Stimulated activated CD4-positive, alpha-beta T cell treated with anti-CD3 and anti-CD28 coated beads, Interleukin-12 subunit alpha, Interleukin-12 subunit beta, amount 100 ng/mL, for 48 hours (primary cell): Measurements from ENCODE around the gene TOM1.

Source experiments
- DNase-seq, 3 donors: peaks; one replicate each; pipeline ENCODE4 v3.0.0-alpha.2; 2020; ENCODE audit warnings: low read depth in 2 of 3, low spot score in 1 of 3

Gene TOM1

GRCh38 chr22:35299673-35300499 is at the start of gene TOM1:
TSS of gene TOM1 (plus strand) at chr22:35299894. CDS start at chr22:35299929, 35 bp downstream.
- DNase-seq = peak; percentile 88 to 96 (median 95)

DNA sequence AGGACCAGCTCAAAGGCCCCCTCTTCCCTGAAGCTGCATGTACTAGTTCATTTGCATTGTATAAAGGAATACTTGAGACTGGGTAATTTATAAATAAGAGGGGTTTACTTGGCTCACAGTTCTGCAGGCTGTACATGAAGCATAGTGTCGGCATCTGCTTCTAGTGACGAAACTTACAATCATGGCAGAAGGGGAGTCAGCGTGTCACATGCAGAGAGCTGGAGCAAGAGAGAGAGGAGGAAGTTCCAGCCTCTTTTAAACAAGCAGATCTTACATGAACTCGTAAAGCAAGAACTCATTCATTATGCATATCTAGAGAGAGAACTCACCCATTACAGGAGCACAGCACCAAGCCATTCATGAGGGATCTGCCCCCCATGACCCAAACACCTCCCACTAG is 49.5 kb upstream of the TOM1 start:
- DNase-seq = no peak

DNA sequence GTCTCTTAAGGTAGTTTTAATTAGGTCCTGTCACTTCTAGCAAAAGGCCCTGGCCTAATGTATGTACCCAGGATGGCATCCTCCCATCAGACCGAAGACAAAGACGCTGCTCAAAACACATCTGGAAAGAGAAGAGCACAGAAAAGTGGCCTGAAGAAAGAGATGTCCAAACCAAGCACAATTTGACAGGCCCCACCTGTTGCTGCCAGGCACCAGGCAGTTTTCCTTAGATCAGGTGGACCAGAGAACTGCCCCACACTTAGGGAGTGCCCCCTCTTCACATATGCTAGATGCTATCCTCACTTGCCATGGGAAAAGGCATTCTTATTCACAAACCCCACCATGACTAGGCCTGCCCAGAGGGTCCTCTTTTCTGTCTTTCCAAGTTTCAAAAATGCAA is 45.7 kb upstream of the TOM1 start:
- no peak for DNase-seq

DNA sequence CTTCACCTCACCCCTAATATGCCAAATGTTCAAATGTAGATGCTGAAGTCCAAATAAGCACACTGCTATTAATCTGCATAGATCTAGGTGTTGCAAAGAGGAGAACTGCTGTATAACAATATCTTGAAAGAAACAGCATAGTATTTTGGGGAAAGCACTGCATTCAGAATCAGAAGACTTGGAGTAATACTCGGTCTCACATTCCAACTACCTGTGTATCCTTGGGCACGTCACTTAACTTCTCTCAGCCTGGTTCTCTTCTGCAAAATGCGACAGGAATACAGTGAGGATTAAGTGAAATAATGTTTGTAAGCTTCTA is 42.7 kb upstream of the TOM1 start:
- DNase-seq = no peak

DNA sequence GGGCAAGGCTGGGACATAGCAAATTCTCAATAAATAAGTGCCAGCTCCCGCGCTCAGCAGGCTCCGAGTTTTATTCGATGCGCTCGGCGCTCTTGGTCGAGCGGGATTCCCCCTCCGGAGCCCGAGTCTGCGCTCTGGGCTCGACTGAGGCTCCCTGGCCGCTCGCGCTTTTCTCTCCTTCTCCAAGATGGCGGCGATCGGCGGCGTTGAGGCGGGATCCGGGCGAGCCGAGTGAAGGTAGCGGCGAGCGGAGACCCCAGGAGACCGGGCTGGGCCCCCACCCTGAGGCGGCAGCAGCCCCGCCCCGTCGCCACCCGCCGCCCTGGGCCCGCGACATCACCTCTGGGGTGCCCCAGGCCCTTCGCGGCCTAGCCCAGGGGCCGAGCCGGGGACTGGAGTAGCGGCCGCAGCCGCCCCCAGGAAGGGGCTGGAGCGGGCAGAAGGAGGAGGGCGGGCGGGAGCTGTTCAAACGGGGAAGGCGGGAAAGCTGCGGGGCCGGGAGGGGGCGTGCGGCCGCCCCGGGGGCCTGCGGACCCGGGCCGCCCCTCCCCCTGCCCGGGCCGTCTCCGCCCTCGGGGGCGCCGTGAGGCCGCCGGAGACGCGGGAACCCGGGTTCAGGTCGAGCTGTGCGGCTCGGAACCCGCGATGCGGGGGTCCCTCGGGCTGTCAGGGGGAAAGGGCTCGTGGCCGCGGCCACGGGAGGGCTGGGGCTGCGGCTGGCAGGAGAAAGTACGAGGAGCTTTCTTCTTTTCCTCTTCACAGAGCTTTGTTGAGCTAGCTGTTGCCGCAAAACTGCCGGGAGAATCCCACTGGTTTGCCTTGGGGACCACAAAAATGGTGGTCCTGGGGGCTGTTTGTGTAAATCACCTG is 42.1 kb upstream of the TOM1 start, which contains the start of gene HMGXB4:
TSS of gene HMGXB4 (plus strand) at position 173 of the 870 bp plus-strand sequence. CDS start 4,898 bp downstream, outside the sequence.
- peak; percentile 69 to 81 (median 72) for DNase-seq

- DNase-seq = peak in 2 of 3 donors; percentile 3 to 5
Observed at GRCh38 chr22:35258191-35258988, 41.3 kb upstream of the TOM1 start.

DNA sequence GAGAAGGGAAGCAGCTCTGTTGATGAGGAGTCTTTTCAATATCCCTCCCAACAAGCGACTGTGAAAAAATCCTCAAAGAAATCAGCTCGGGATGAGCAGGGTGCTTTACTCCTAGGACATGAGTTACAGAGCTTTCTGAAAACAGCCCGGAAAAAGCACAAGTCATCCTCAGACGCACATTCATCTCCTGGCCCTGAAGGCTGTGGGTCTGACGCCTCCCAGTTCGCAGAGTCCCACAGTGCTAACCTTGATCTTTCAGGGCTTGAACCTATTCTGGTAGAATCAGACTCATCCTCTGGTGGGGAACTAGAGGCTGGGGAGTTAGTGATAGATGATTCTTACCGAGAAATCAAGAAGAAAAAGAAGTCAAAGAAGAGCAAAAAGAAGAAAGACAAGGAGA is 34.7 kb upstream of the TOM1 start:
- DNase-seq = no peak

DNA sequence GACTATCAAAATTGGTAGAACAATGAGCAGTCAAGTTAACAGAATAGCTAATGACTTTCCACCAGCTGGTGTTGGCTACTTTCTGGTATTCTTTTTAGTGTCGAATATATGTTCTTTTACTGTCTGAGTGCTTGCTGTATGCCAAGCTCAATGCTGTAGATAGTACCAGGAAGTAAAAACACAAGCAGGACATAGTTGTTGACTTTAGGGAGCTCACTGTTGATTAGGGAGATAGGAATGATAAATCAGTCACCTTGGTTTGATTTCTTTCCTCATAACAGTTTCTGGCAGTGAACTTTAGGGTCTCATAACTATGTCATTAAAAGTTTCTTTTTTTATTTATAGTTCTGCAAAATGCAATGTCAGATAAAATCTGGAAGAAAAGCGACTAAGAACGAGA is 33.4 kb upstream of the TOM1 start:
- no peak for DNase-seq

DNA sequence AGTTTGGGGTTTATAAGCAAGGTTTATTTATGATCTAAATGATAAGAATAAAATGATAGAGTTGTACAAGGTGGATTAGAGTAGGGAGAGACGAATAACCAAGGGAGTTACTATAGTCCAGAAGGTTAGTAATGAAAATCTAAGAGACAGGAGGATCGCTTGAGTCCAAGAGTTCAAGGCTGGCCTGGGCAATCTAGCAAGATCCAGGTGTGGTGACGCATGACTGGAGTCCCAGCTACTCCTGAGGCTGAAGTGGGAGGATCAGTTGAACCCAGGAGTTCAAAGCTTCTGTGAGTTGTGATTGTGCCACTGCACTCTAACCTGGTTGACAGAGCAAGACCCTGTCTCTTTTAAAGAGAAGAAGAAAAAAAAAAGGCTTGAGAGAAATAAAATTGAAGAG is 30.1 kb upstream of the TOM1 start:
- no peak for DNase-seq

- no peak for DNase-seq
Observed at GRCh38 chr22:35274154-35274871, 25.4 kb upstream of the TOM1 start.

DNA sequence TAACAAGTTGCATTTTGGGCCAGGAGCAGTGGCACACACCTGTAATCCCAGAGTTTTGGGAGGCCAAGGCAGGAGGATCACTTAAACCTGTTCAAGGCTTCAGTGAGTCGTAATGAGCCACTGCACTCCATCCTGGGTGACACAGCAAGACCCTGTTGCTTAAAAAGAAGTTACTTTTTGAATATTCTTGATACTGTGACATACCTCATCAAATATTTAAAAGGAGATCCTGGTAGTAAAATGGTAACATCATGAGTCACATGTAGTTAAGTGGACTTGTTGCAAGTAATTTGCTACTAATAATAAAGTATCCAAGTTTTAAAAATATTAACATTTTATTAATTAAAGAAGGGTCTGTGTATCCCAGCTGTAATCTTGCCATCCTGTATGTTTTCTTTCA is 24.1 kb upstream of the TOM1 start:
- no peak for DNase-seq

DNA sequence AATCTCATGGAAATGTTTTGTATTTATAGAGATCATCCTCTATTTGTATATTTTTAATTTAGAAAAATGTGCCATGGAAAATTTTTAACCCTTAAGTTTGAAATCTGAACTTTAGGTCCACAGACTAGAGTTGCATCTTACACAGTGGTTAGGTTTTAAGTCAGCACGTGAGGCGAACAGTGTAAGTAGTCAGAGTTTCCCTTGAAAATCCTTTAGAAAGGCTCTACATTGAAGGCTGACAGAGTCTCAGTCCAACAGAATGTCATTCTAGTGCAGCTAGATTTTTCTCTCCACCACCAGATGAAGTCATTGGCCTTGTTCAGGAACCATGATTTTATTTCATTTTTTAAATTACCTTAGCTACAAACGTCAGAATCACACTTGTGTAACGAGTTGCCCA is 23.7 kb upstream of the TOM1 start:
- no peak for DNase-seq

DNA sequence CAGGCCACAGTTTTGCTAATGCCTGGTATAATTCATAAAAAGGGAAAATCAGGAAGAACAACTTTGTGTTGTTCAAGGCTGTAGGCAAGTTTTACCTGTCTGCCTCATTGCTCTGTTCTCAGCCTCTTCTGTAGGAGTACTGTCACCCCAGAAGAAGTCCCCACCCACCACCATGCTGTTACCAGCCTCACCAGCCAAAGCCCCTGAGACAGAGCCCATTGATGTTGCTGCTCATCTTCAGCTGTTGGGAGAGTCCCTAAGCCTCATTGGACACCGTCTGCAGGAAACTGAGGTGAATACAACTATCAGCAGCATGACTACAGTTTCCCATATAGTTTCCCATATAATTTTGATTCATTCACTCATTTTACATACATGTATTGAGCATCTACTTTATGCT is 11.6 kb upstream of the TOM1 start:
- DNase-seq = no peak

DNA sequence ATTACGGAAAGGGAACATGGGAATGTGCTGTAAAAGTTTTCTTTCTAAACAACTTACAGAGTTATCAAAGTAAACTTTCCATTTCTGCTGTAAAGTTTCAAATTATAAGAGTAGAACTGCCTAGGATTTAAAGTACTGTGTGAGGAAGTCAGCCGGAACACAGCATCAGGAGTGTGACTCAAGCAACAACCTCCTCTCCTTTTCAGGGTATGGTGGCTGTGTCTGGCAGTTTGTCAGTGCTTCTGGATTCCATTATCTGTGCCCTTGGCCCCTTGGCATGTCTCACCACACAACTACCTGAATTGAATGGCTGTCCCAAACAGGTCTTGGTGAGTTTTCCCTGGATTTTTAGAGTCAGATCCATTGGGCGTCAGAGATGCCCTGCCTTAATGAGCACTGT is 6.9 kb upstream of the TOM1 start:
- no peak for DNase-seq

- DNase-seq = no peak
Observed at GRCh38 chr22:35296051-35296450, 3.6 kb upstream of the TOM1 start.

GRCh38 chr22:35299217-35299672 is 449 bp upstream of the TOM1 start:
- DNase-seq = no peak

GRCh38 chr22:35301372-35301874 is 1.7 kb downstream of the TOM1 start:
- no peak for DNase-seq

DNA sequence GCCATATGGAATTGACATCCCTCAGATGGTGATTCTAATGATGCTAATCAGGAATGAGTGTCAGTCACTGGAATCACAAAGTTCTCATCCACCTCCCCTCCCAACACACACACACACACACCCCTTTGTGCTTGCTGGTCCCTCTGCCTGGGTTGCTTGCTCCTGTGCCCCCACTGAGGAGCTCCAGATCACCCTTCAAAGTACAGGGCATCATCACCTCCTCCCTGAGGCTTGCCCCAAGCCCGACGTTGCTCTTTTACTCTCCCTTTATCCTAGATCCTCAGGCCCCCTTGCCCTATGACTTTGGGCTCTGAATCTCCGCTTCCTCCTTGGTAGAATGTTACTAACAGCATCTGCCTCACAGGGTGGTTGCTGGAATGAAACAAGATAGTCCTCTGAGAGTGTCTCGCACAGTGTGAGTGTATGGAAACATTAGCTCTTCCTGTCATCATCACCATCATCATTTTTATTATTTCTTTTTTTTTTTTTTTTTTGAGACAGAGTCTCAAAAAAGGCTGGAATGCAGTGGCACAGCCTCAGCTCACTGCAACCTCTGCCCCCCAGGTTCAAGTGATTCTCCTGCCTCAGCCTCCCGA is 3.4 kb downstream of the TOM1 start:
- DNase-seq = no peak

DNA sequence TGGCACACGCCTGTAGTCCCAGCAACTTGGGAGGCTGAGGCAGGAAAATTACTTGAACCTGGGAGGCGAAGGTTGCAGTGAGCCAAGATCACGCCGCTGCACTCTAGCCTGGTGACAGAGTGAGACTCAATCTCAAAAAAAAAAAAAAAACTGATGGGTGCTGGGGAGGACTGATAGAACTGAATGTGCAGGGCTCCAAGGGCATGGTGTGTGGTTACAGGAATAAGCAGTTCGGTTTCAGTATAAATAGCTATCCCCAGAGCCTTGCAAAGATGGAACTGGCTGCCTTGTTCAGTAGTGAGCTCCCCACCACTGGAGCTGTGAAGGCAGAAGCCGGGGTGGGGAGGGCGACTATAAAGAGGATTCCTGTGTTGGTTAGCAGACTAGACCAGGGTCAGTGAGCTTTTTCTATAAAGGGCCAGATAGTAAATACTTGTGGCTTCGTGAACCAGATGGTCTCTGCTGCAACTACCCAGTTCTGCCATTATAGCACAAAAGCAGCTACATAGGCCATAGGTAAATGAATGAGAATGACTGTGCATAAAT is 5.9 kb downstream of the TOM1 start:
- no peak for DNase-seq
